Tibial nerve (tissue), 4 donors: ENCODE results near the gene CFD.
"Not testable (repeated sequence)": the region's sequence is repeated elsewhere in the genome, so short reads cannot be mapped to it uniquely, and the experiment has no call there.

Experiments used
- CTCF ChIP-seq, 5 experiments: fragments of 200-600 bp in 3 of 5; fragments of 450-650 bp in 2 of 5; sonication (generic) in 3 of 5; IDR thresholded peaks; one replicate each; pipeline ENCODE4 v1.5.1; 2016 to 2019; ENCODE audit warnings: antibody characterized with exemption in 5 of 5, mild to moderate bottlenecking in 3 of 5, moderate library complexity in 2 of 5
- EP300 ChIP-seq, 2 donors: sonication (generic); formaldehyde crosslinking; IDR thresholded peaks; one replicate each; pipeline ENCODE4 v1.6.1; 2017; ENCODE audit warnings: antibody characterized with exemption in 2 of 2, mild to moderate bottlenecking in 1 of 2
- POLR2A ChIP-seq, 2 donors: fragments of 450-650 bp; IDR thresholded peaks; one replicate each; pipeline ENCODE4 v1.6.1; 2017; ENCODE audit warnings: antibody characterized with exemption in 2 of 2, mild to moderate bottlenecking in 2 of 2, moderate library complexity in 2 of 2

- not testable (repeated sequence) for TF ChIP-seq CTCF, POLR2A, EP300 (IDR thresholded peaks at IDR 0.05)
Observed at GRCh38 chr19:820212-820611, 39.3 kb upstream of the CFD start.
